CD4-positive, alpha-beta T cell treated with Interleukin-4 for 1 hour (primary cell): ENCODE data around the gene ZBTB46.
"Not testable (repeated sequence)": the region's sequence is repeated elsewhere in the genome, so short reads cannot be mapped to it uniquely, and the experiment has no call there.

Experiments used
- DNase-seq, 2 donors: peaks; one replicate each; pipeline ENCODE4 v3.0.0-alpha.2; 2020 to 2022

ZBTB46 gene

GRCh38 chr20:63732118-63733095 lies 98.7 kb downstream of the ZBTB46 start:
- DNase-seq: no peak

GRCh38 chr20:63731410-63731809 lies 99.7 kb downstream of the ZBTB46 start:
- no peak for DNase-seq

GRCh38 chr20:63730189-63730733 lies 100.8 kb downstream of the ZBTB46 start:
- DNase-seq: not testable (repeated sequence)

GRCh38 chr20:63722967-63723622 lies 108.0 kb downstream of the ZBTB46 start:
- not testable (repeated sequence) for DNase-seq

GRCh38 chr20:63718996-63719395 lies 112.1 kb downstream of the ZBTB46 start:
- DNase-seq: no peak

GRCh38 chr20:63714858-63715257 lies 116.2 kb downstream of the ZBTB46 start:
- DNase-seq: no peak

GRCh38 chr20:63712191-63712590 lies 118.9 kb downstream of the ZBTB46 start:
- no peak for DNase-seq

GRCh38 chr20:63711085-63711645 lies 119.9 kb downstream of the ZBTB46 start:
- DNase-seq: no peak

GRCh38 chr20:63709149-63709527 lies 121.9 kb downstream of the ZBTB46 start:
- DNase-seq: no peak

GRCh38 chr20:63708301-63709148 lies 122.5 kb downstream of the ZBTB46 start:
- DNase-seq: no peak

- peak; percentile 86 to 89 for DNase-seq
Observed at GRCh38 chr20:63707558-63708300, 123.3 kb downstream of the ZBTB46 start, which contains the start of the genes ARFRP1 and ZGPAT. TSS of gene ARFRP1 (minus strand) at chr20:63707976. CDS start at chr20:63707091, 885 bp downstream. TSS of gene ZGPAT (plus strand) at chr20:63708039. CDS start at chr20:63708581, 542 bp downstream.

- peak; percentile 49 to 64 for DNase-seq
Observed at GRCh38 chr20:63706852-63707557, 124.1 kb downstream of the ZBTB46 start.

- no peak for DNase-seq
Observed at GRCh38 chr20:63706027-63706695, 124.9 kb downstream of the ZBTB46 start.

- DNase-seq: no peak
Observed at GRCh38 chr20:63705232-63706026, 125.6 kb downstream of the ZBTB46 start.

- no peak for DNase-seq
Observed at GRCh38 chr20:63704749-63705117, 126.3 kb downstream of the ZBTB46 start.

- no peak for DNase-seq
Observed at GRCh38 chr20:63703976-63704748, 126.9 kb downstream of the ZBTB46 start.

GRCh38 chr20:63703471-63703975 lies 127.5 kb downstream of the ZBTB46 start:
- no peak for DNase-seq

GRCh38 chr20:63702751-63703470 lies 128.2 kb downstream of the ZBTB46 start:
- no peak for DNase-seq
